ENCODE data around the gene ZNF394. TPM values are rescaled to one million over a fixed set of nuclear protein-coding genes. Genes with fewer than 3 reads are reported as not detected.

ZNF394 gene
- total and polyA plus RNA-seq, 2 of the 4 experiments (the other 2 are of a cell fraction) = 10.9 to 24.7 TPM

DNA sequence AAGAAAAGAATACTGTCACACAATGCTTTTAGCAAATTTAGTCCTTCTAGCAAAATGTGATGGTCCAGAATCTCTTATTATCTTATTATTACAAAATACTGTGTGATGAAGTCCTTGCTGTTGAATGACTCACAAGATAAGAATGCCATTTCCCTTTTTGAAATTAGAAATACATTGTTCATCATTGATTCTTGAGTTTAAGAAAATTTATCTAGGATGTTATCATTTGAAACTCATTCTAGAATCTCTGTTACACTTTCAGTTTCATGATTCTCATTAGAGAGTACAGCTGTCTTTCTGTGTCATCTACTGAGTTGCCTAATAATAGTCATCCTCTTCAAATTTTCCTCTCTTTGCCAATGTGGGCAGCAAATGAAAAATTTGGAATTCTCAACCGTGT is 14.0 kb upstream of the ZNF394 start:
- CTCF ChIA-PET = no interaction called here
- Histone ChIP-seq H4K5ac (ENCODE audit: low read depth, low read length) (no peak overlapping the region), H3K27me3 (ENCODE audit: control insufficient read depth, insufficient read depth, low read length) (no peaks in the 10 kb centered on the region), H4K8ac (ENCODE audit: low read depth in 2 of 2, low read length in 2 of 2) (no peak overlapping the region), H3K9me1 (ENCODE audit: insufficient read depth, low read length) (peaks cover 10% of the 10 kb centered on the region; the same call in 1 of the 2 replicates), H3K4me1 (ENCODE audit: control insufficient read depth, insufficient read depth, low read length) (peaks cover 2% of the 10 kb centered on the region; the same call in 1 of the 2 replicates), H3K9me3 (ENCODE audit: control insufficient read depth, insufficient read depth, low read length) (no peaks in the 10 kb centered on the region), H3K4ac (ENCODE audit: low read depth, low read length) (no peak overlapping the region), H2AK5ac (ENCODE audit: low read depth, low read length) (no peak overlapping the region), H3K14ac (replicated peaks; ENCODE audit: low read depth, low read length) (no peak overlapping the region), H2BK5ac (ENCODE audit: low read depth, low read length, poor library complexity, severe bottlenecking) (no peak overlapping the region), H3K23ac (ENCODE audit: low read depth, low read length) (no peak overlapping the region), H3K18ac (ENCODE audit: low read depth, low read length) (no peak overlapping the region), H3K56ac (ENCODE audit: extremely low read depth, insufficient read depth, low read length) (no peak overlapping the region), H2AFZ (replicated peaks; ENCODE audit: low read length, poor library complexity) (no peak overlapping the region), H3K27ac (ENCODE audit: insufficient read depth, low read length) (no peak overlapping the region), H3K36me3 (ENCODE audit: control insufficient read depth, insufficient read depth, low read length) (peaks cover 36% of the 10 kb centered on the region), H2BK120ac (ENCODE audit: low read depth, low read length) (no peak overlapping the region), H4K91ac (ENCODE audit: insufficient read depth, low read depth, low read length) (no peak overlapping the region), H2AK9ac (replicated peaks; ENCODE audit: low read depth, low read length, poor library complexity) (no peak overlapping the region), H3K79me1 (ENCODE audit: low read depth in 1 of 2, low read length in 2 of 2) (peaks cover 18 to 42% of the 10 kb centered on the region in 2 experiments), H2BK15ac (ENCODE audit: low read depth, low read length) (no peak overlapping the region), H3K4me3 (ENCODE audit: insufficient read depth, low read depth, low read length) (no peak overlapping the region), H2BK20ac (ENCODE audit: low read depth, low read length) (no peak overlapping the region), H3K4me2 (ENCODE audit: low read depth, low read length) (no peak overlapping the region), H3K9ac (ENCODE audit: low read depth, low read length) (no peak overlapping the region), H4K20me1 (ENCODE audit: insufficient read depth, low read length) (no peaks in the 10 kb centered on the region)
- WGBS, 2 experiments (ENCODE audit: extremely low coverage in 2 of 2, insufficient read length in 1 of 2) = no CpG with 5 or more reads among the region's 1 CpG
- in situ Hi-C loops (cut with MboI; ENCODE audit: low sequenced_read_pairs) = no loop called here
- TF ChIP-seq ELK1 (IDR thresholded peaks at IDR 0.05; ENCODE audit: borderline replicate concordance, low read depth, low read length) (no peak), RFX5 (IDR thresholded peaks at IDR 0.05; ENCODE audit: low read depth, low read length) (no peak), CEBPB (IDR thresholded peaks at IDR 0.05; ENCODE audit: low read depth, low read length) (peak; percentile 38), POLR2A (IDR thresholded peaks at IDR 0.05; ENCODE audit: low read depth, low read length) (no peak), FOS (IDR thresholded peaks at IDR 0.05; ENCODE audit: low read depth, low read length) (no peak; the same call in 1 of the 2 replicates)
- dilution Hi-C loops (cut with HindIII; ENCODE audit: low sequenced_read_pairs, unreplicated experiment) = no loop called here
- DNase-seq (peak; percentile 68), ATAC-seq (ENCODE audit: low read depth) (peak; percentile 27)
- POLR2A ChIA-PET (ENCODE audit: unreplicated experiment) = no interaction called here
- intact Hi-C loops (cut with micrococcal nuclease) = no loop called here
- BruUV-seq (replicated peaks) = no TSS peak
